Esophagus squamous epithelium (tissue), 4 donors: Measurements from ENCODE around the gene NXPE3.

ENCODE experiments used
- CTCF ChIP-seq, 6 experiments: fragments of 450-650 bp in 4 of 6; fragments of 200-600 bp in 2 of 6; sonication (generic) in 2 of 6; IDR thresholded peaks; one replicate each; pipeline ENCODE4 v1.5.1; 2016 to 2019; ENCODE audit warnings: antibody characterized with exemption in 6 of 6, mild to moderate bottlenecking in 4 of 6, moderate library complexity in 4 of 6
- POLR2A ChIP-seq, 4 donors: fragments of 450-650 bp; IDR thresholded peaks; one replicate each; pipeline ENCODE4 v1.6.1; 2017; ENCODE audit warnings: antibody characterized with exemption in 4 of 4, mild to moderate bottlenecking in 4 of 4, moderate library complexity in 3 of 4

- TF ChIP-seq CTCF (IDR thresholded peaks at IDR 0.05) (no peak), POLR2A (IDR thresholded peaks at IDR 0.05) (no peak)
Observed at GRCh38 chr3:101847328-101847727, 68.3 kb downstream of the NXPE3 start.
